ENCODE results near the gene SELENOH.

DNA sequence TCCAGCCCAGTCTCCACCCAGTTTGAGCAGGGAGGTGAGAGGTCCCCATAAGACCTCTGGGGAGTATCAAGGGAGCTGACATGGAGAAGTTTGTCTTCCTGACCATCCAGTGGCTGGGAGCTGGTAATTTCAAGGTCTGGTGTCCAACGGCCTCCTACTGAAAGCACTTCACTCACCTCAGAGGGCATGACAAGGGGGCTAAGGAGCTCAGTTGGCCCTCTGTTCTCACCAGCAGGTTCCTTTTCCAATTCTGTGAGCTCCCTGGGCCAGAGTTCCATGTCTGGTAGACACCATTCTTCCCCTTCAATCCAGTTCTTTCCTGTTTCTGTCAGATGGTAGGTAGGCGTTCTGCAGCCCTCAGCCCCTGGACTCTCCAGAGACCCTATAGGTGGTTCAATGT lies 3.1 kb downstream of the SELENOH start:
- TF ChIP-seq, protein P1, sequence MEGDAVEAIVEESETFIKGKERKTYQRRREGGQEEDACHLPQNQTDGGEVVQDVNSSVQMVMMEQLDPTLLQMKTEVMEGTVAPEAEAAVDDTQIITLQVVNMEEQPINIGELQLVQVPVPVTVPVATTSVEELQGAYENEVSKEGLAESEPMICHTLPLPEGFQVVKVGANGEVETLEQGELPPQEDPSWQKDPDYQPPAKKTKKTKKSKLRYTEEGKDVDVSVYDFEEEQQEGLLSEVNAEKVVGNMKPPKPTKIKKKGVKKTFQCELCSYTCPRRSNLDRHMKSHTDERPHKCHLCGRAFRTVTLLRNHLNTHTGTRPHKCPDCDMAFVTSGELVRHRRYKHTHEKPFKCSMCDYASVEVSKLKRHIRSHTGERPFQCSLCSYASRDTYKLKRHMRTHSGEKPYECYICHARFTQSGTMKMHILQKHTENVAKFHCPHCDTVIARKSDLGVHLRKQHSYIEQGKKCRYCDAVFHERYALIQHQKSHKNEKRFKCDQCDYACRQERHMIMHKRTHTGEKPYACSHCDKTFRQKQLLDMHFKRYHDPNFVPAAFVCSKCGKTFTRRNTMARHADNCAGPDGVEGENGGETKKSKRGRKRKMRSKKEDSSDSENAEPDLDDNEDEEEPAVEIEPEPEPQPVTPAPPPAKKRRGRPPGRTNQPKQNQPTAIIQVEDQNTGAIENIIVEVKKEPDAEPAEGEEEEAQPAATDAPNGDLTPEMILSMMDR (IDR thresholded peaks at IDR 0.05; ENCODE audit: low read length): no peak
- TF ChIP-seq EZH2phosphoT487 (IDR thresholded peaks at IDR 0.05; ENCODE audit: low read length): no peak
